ENCODE data around the gene MGMT. TPM values are rescaled to one million over a fixed set of nuclear protein-coding genes. Genes with fewer than 3 reads are reported as not detected.

Gene MGMT
- total and polyA plus RNA-seq, 4 donors: 28.2 to 79.1 (median 46.0) TPM

DNA sequence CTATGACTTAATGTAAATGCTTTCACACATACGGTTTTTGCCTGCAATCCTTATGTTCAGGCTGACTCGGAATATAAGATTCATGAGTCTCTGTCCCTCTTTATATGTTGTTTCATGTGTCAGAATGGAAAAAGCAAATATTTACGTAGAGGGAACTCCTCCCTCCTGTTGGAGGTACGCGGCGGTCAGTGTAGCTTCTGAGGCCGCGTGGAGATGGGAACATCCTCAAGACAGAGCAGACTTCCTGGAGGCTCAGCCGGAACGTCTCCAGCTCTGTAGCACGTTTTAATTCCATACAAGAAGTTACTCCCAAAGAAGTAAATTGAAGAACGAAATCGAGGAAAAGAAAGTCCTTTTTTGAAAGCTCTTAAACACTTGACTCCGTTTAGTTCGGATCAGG lies 248.8 kb downstream of the MGMT start:
- DNase-seq (ENCODE audit: low spot score): no peak
- Histone ChIP-seq H3K36me3 (ENCODE audit: control insufficient read depth in 4 of 4, insufficient read depth in 3 of 4, low read depth in 1 of 4, low read length in 3 of 4) (peaks cover 0 to 3% (median 0%) of the 10 kb centered on the region in 4 donors), H3K9me3 (ENCODE audit: control insufficient read depth in 4 of 4, low read length in 3 of 4) (no peaks in the 10 kb centered on the region), H3K4me3 (ENCODE audit: low read depth in 1 of 3, low read length in 3 of 3) (no peak overlapping the region), H3K4me1 (ENCODE audit: control insufficient read depth in 4 of 4, insufficient read depth in 4 of 4, low read length in 3 of 4) (peaks cover 6 to 24% (median 19%) of the 10 kb centered on the region in 4 donors), H3K27ac (ENCODE audit: low read depth in 1 of 2, low read length in 2 of 2) (no peak overlapping the region), H3K27me3 (ENCODE audit: control insufficient read depth in 4 of 4, insufficient read depth in 4 of 4, low read length in 3 of 4) (no peaks in the 10 kb centered on the region), H3K9ac (ENCODE audit: low read depth in 1 of 2, low read length in 2 of 2) (no peak overlapping the region)
- 94% methylated on average over 15 of the region's 15 CpGs for WGBS
- TF ChIP-seq RXRA (IDR thresholded peaks at IDR 0.05): no peak
- TF ChIP-seq FOXA2 (IDR thresholded peaks at IDR 0.05): no peak

DNA sequence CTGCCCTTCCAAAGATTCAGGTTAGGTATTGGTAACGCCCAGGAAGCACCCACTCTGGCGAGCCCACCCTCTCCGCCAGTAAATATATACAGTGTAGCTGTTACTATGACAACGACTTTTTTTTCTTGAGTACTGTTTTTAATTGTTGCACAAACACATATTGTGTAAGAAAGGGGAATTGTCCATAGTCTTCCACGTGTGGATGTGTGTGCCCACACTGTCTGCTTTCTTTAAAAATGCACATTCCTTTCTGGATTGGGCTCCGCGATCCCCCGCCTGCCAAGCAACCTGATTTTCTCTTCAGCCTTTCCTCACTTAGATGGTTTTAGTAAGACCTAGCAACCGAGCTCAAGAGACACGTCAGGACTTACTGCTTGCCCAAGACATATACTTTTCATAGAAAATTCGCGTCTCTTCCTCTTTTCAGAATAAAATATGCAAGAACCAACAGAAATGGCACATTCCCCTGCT lies 249.2 kb downstream of the MGMT start:
- no peaks in the 10 kb centered on the region for H3K9me3 ChIP-seq (ENCODE audit: control insufficient read depth in 4 of 4, low read length in 3 of 4)
- 87% methylated on average over 12 of the region's 12 CpGs for WGBS
- no peaks in the 10 kb centered on the region for H3K27me3 ChIP-seq (ENCODE audit: control insufficient read depth in 4 of 4, insufficient read depth in 4 of 4, low read length in 3 of 4)
- TF ChIP-seq SP1 (IDR thresholded peaks at IDR 0.05) (no peak), FOXA1 (IDR thresholded peaks at IDR 0.05) (no peak), TAF1 (conservative IDR thresholded peaks at IDR 0.05) (no peak), EGR1 (IDR thresholded peaks at IDR 0.05; ENCODE audit: low read depth in 2 of 2) (no peak), NR2F2 (IDR thresholded peaks at IDR 0.05) (no peak), YY1 (IDR thresholded peaks at IDR 0.05) (no peak), JUND (IDR thresholded peaks at IDR 0.05) (no peak), FOXA2 (IDR thresholded peaks at IDR 0.05) (no peak), HNF4A (conservative IDR thresholded peaks at IDR 0.05) (no peak), RXRA (IDR thresholded peaks at IDR 0.05) (no peak), HNF4G (IDR thresholded peaks at IDR 0.05) (no peak)
- TF ChIP-seq, protein P1, sequence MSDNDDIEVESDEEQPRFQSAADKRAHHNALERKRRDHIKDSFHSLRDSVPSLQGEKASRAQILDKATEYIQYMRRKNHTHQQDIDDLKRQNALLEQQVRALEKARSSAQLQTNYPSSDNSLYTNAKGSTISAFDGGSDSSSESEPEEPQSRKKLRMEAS (IDR thresholded peaks at IDR 0.05): no peak
- TF ChIP-seq, protein P2, sequence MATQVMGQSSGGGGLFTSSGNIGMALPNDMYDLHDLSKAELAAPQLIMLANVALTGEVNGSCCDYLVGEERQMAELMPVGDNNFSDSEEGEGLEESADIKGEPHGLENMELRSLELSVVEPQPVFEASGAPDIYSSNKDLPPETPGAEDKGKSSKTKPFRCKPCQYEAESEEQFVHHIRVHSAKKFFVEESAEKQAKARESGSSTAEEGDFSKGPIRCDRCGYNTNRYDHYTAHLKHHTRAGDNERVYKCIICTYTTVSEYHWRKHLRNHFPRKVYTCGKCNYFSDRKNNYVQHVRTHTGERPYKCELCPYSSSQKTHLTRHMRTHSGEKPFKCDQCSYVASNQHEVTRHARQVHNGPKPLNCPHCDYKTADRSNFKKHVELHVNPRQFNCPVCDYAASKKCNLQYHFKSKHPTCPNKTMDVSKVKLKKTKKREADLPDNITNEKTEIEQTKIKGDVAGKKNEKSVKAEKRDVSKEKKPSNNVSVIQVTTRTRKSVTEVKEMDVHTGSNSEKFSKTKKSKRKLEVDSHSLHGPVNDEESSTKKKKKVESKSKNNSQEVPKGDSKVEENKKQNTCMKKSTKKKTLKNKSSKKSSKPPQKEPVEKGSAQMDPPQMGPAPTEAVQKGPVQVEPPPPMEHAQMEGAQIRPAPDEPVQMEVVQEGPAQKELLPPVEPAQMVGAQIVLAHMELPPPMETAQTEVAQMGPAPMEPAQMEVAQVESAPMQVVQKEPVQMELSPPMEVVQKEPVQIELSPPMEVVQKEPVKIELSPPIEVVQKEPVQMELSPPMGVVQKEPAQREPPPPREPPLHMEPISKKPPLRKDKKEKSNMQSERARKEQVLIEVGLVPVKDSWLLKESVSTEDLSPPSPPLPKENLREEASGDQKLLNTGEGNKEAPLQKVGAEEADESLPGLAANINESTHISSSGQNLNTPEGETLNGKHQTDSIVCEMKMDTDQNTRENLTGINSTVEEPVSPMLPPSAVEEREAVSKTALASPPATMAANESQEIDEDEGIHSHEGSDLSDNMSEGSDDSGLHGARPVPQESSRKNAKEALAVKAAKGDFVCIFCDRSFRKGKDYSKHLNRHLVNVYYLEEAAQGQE (IDR thresholded peaks at IDR 0.05): no peak
- TF ChIP-seq, protein P3, sequence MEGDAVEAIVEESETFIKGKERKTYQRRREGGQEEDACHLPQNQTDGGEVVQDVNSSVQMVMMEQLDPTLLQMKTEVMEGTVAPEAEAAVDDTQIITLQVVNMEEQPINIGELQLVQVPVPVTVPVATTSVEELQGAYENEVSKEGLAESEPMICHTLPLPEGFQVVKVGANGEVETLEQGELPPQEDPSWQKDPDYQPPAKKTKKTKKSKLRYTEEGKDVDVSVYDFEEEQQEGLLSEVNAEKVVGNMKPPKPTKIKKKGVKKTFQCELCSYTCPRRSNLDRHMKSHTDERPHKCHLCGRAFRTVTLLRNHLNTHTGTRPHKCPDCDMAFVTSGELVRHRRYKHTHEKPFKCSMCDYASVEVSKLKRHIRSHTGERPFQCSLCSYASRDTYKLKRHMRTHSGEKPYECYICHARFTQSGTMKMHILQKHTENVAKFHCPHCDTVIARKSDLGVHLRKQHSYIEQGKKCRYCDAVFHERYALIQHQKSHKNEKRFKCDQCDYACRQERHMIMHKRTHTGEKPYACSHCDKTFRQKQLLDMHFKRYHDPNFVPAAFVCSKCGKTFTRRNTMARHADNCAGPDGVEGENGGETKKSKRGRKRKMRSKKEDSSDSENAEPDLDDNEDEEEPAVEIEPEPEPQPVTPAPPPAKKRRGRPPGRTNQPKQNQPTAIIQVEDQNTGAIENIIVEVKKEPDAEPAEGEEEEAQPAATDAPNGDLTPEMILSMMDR (IDR thresholded peaks at IDR 0.05; ENCODE audit: low read depth, low read length, missing input control): no peak
- TF ChIP-seq, protein P4, sequence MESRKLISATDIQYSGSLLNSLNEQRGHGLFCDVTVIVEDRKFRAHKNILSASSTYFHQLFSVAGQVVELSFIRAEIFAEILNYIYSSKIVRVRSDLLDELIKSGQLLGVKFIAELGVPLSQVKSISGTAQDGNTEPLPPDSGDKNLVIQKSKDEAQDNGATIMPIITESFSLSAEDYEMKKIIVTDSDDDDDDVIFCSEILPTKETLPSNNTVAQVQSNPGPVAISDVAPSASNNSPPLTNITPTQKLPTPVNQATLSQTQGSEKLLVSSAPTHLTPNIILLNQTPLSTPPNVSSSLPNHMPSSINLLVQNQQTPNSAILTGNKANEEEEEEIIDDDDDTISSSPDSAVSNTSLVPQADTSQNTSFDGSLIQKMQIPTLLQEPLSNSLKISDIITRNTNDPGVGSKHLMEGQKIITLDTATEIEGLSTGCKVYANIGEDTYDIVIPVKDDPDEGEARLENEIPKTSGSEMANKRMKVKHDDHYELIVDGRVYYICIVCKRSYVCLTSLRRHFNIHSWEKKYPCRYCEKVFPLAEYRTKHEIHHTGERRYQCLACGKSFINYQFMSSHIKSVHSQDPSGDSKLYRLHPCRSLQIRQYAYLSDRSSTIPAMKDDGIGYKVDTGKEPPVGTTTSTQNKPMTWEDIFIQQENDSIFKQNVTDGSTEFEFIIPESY (IDR thresholded peaks at IDR 0.05): no peak
- TF ChIP-seq, protein P5, sequence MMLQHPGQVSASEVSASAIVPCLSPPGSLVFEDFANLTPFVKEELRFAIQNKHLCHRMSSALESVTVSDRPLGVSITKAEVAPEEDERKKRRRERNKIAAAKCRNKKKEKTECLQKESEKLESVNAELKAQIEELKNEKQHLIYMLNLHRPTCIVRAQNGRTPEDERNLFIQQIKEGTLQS (IDR thresholded peaks at IDR 0.05): no peak
- H3K36me3 ChIP-seq (ENCODE audit: control insufficient read depth in 4 of 4, insufficient read depth in 3 of 4, low read depth in 1 of 4, low read length in 3 of 4): peaks cover 0 to 3% (median 0%) of the 10 kb centered on the region in 4 donors
- H3K4me1 ChIP-seq (ENCODE audit: control insufficient read depth in 4 of 4, insufficient read depth in 4 of 4, low read length in 3 of 4): peaks cover 3 to 19% (median 14%) of the 10 kb centered on the region in 4 donors
- no peak overlapping the region for H3K9ac ChIP-seq (ENCODE audit: low read depth in 1 of 2, low read length in 2 of 2)
- H3K27ac ChIP-seq (ENCODE audit: low read depth in 1 of 2, low read length in 2 of 2): no peak overlapping the region
- H3K4me3 ChIP-seq (ENCODE audit: low read depth in 1 of 3, low read length in 3 of 3): no peak overlapping the region
- no peak for DNase-seq (ENCODE audit: low spot score)

Data from liver (tissue), 9 donors.